DND-41 (cell line): ENCODE results near the gene ACLY.

ENCODE experiments used
- ATAC-seq: fragments of 200-7000 bp; cut with Tn5 transposase; 3 replicates; pipeline ENCODE4 v1.9.1; 2021; ENCODE audit warnings: low read depth; ENCODE audit not compliant: insufficient read depth
- DNase-seq: peaks from one replicate; pipeline ENCODE4 v3.0.0-alpha.2; 2020
- H2AFZ ChIP-seq: 2 replicates; pipeline ENCODE4 v1.6.0; 2012; ENCODE audit warnings: low read depth, low read length
- H3K27ac ChIP-seq: 2 replicates; pipeline ENCODE4 v1.5.1; 2012; ENCODE audit warnings: low read length, inconsistent platforms
- H3K27me3 ChIP-seq: fragments of 200-600 bp; sonication (generic); 2 replicates; pipeline ENCODE4 v1.6.0; 2012; ENCODE audit warnings: low read length, mild to moderate bottlenecking, inconsistent platforms; ENCODE audit not compliant: insufficient read depth, poor library complexity
- H3K36me3 ChIP-seq: 2 replicates; pipeline ENCODE4 v1.5.1; 2012; ENCODE audit warnings: low read length, inconsistent platforms; ENCODE audit not compliant: insufficient read depth
- H3K4me1 ChIP-seq: 2 replicates; pipeline ENCODE4 v1.5.1; 2012; ENCODE audit warnings: mild to moderate bottlenecking, low read length; ENCODE audit not compliant: insufficient read depth
- H3K4me2 ChIP-seq: 2 replicates; pipeline ENCODE4 v1.6.0; 2012; ENCODE audit warnings: mild to moderate bottlenecking, moderate library complexity, low read length, inconsistent platforms; ENCODE audit not compliant: insufficient read depth
- H3K4me3 ChIP-seq, 2 experiments: fragments of 200-600 bp in 1 of 2; shearing (Covaris generic) in 1 of 2; 2 replicates each; pipeline ENCODE4 v1.5.1; 2012 to 2016; ENCODE audit warnings: inconsistent platforms in 2 of 2, low read length in 2 of 2, mild to moderate bottlenecking in 2 of 2, low read depth in 1 of 2, moderate library complexity in 1 of 2
- H3K79me2 ChIP-seq: 2 replicates; pipeline ENCODE4 v1.6.0; 2012; ENCODE audit warnings: low read length, inconsistent platforms; ENCODE audit not compliant: insufficient read depth
- H3K9ac ChIP-seq: 2 replicates; pipeline ENCODE4 v1.6.0; 2012; ENCODE audit warnings: low read depth, mild to moderate bottlenecking, inconsistent platforms, low read length, moderate library complexity
- H3K9me3 ChIP-seq: 2 replicates; pipeline ENCODE4 v1.5.1; 2012; ENCODE audit warnings: low read length, moderate library complexity, mild to moderate bottlenecking, inconsistent platforms; ENCODE audit not compliant: insufficient read depth, severe bottlenecking
- H4K20me1 ChIP-seq: 2 replicates; pipeline ENCODE4 v1.6.0; 2012; ENCODE audit warnings: low read length; ENCODE audit not compliant: insufficient read depth
- EZH2 ChIP-seq: IDR thresholded peaks from 3 replicates; pipeline ENCODE4 v1.6.1; 2012; ENCODE audit warnings: borderline replicate concordance, low read depth, mild to moderate bottlenecking, moderate library complexity, low read length, inconsistent platforms; ENCODE audit not compliant: severe bottlenecking
- TF ChIP-seq, protein P1 (sequence below): IDR thresholded peaks from 2 replicates; pipeline ENCODE4 v1.5.1; 2012; ENCODE audit warnings: borderline replicate concordance, low read length, moderate library complexity, mild to moderate bottlenecking; ENCODE audit not compliant: poor library complexity, severe bottlenecking; ENCODE audit errors: extremely low read depth

The ACLY gene

DNA sequence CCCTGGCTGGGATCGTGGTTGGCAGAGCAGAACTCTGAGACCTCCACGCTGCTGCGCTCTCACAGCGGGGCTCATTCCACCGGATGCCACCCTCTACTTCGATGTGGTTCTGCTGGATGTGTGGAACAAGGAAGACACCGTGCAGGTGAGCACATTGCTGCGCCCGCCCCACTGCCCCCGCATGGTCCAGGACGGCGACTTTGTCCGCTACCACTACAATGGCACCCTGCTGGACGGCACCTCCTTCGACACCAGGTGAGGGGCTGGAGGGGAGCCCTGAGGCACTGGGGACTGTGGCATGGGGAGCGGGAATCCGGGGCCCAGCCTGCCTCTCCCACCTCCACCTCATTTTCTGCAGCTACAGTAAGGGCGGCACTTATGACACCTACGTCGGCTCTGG is 100.7 kb downstream of the ACLY start:
- no peak overlapping the region for H3K27ac ChIP-seq
- TF ChIP-seq, protein P1, sequence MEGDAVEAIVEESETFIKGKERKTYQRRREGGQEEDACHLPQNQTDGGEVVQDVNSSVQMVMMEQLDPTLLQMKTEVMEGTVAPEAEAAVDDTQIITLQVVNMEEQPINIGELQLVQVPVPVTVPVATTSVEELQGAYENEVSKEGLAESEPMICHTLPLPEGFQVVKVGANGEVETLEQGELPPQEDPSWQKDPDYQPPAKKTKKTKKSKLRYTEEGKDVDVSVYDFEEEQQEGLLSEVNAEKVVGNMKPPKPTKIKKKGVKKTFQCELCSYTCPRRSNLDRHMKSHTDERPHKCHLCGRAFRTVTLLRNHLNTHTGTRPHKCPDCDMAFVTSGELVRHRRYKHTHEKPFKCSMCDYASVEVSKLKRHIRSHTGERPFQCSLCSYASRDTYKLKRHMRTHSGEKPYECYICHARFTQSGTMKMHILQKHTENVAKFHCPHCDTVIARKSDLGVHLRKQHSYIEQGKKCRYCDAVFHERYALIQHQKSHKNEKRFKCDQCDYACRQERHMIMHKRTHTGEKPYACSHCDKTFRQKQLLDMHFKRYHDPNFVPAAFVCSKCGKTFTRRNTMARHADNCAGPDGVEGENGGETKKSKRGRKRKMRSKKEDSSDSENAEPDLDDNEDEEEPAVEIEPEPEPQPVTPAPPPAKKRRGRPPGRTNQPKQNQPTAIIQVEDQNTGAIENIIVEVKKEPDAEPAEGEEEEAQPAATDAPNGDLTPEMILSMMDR = no peak
- TF ChIP-seq EZH2 = no peak
- DNase-seq (no peak), ATAC-seq (no peak)
- H3K9me3 ChIP-seq = no peaks in the 10 kb centered on the region
- no peak overlapping the region for H3K4me3 ChIP-seq
- H3K79me2 ChIP-seq = no peaks in the 10 kb centered on the region
- H4K20me1 ChIP-seq = no peaks in the 10 kb centered on the region
- no peaks in the 10 kb centered on the region for H3K36me3 ChIP-seq
- no peak overlapping the region for H2AFZ ChIP-seq
- no peak overlapping the region for H3K4me2 ChIP-seq
- no peaks in the 10 kb centered on the region for H3K4me1 ChIP-seq
- peaks cover 6% of the 10 kb centered on the region for H3K27me3 ChIP-seq
- H3K9ac ChIP-seq = no peak overlapping the region
